ENCODE measurements around the gene SLIT1. TPM values are rescaled to one million over a fixed set of nuclear protein-coding genes. Genes with fewer than 3 reads are reported as not detected.

Gene SLIT1
- total and polyA plus RNA-seq, 2 of the 8 experiments (the other 6 are each of a cell fraction or from before 2014, with no cell fraction given): 0.70 to 0.88 TPM

DNA sequence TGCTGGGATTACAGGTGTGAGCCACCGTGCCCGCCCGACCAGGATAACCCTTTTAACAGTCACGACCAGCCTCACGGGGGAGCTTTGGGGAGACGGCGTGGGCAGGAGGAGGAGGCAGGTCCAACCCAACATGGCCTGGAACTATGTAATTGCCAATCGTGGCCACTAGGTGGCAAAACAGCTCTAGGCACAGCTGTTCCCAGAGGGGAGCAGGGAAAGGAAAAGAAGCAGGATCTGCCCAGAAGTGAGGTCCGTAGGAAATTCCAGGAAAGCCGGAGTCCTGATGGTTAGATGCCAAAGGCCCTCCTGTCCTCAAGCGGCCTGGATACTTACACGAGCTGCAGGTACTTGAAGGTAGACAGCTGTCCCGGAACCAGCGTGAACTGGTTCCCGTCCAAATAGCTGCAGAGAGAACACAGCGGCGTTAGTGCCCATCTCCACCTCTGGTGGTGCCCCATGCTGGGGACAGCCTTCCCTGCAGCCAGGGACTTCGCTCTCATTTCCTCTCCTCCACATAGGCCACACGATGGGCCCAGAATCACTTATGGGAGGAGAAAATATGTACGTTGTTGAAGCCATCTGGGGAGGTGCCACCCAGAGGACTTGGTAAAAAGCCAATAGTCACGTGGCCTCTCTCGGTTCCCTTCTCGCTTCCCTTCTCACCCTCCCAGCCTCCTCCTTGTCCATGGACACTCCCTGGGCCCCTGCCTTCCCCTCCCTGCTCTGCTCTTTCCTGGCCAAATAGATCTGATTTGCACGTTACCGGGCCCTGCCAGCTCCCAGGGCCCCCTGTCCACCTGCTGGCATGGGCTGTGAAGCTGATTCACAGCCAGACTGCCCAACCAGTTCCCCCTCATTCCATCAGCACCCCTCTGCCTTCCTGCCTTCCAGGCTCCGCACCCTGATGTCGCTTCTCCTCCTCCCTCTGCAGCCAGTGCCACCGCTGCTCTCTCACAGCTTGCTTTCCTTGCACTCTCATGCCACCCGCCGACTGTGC, 148.1 kb downstream of the SLIT1 start (continued):
- TF ChIP-seq SP2 (IDR thresholded peaks at IDR 0.05; ENCODE audit: low read length) (no peak), BRCA1 (IDR thresholded peaks at IDR 0.05; ENCODE audit: low read depth, low read length) (no peak), POLR2A (IDR thresholded peaks at IDR 0.05; ENCODE audit: control extremely low read depth in 1 of 2, low read depth in 2 of 2, low read length in 2 of 2) (no peak), TEAD4 (IDR thresholded peaks at IDR 0.05; ENCODE audit: low read depth, low read length) (peak; percentile 74), MAFK (IDR thresholded peaks at IDR 0.05; ENCODE audit: low read depth, low read length) (no peak), KDM1A (IDR thresholded peaks at IDR 0.05; ENCODE audit: borderline replicate concordance, low read length) (peak; percentile 21; the same call in 1 of the 2 replicates), EP300 (IDR thresholded peaks at IDR 0.05; ENCODE audit: borderline replicate concordance in 1 of 2, low read depth in 2 of 2, low read length in 2 of 2) (no peak), EZH2 (IDR thresholded peaks at IDR 0.05; ENCODE audit: low read depth, low read length, severe bottlenecking) (no peak)
- TF ChIP-seq, protein P1, sequence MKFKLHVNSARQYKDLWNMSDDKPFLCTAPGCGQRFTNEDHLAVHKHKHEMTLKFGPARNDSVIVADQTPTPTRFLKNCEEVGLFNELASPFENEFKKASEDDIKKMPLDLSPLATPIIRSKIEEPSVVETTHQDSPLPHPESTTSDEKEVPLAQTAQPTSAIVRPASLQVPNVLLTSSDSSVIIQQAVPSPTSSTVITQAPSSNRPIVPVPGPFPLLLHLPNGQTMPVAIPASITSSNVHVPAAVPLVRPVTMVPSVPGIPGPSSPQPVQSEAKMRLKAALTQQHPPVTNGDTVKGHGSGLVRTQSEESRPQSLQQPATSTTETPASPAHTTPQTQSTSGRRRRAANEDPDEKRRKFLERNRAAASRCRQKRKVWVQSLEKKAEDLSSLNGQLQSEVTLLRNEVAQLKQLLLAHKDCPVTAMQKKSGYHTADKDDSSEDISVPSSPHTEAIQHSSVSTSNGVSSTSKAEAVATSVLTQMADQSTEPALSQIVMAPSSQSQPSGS (IDR thresholded peaks at IDR 0.05; ENCODE audit: low read length): no peak

All from H1 (cell line).